Measurements from ENCODE around the gene GSPT1.
A peak's percentile ranks its signal among the peaks of the same experiment; 100 is the strongest.
"Not testable (repeated sequence)": the region's sequence is repeated elsewhere in the genome, so short reads cannot be mapped to it uniquely, and the experiment has no call there.

The GSPT1 gene

DNA sequence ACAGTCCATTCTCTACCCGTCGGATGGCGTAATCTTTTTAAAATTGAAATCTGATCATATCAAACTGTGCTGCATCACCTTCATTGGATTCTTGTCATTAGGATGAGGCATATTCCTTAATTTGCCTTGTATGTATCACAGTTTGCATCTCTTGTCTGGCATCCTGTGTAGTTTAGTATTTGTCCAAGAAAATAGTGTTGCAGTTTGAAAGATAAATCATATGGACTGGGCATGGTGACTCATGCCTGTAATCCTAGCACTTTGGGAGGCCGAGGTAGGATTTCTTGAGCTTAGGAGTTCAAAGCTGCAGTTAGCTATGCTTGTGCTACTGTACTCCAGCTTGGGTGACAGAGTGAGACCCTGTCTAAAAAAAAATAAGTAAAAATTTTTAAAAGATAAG, 58.6 kb downstream of the GSPT1 start:
- DNase-seq (ENCODE audit: low read depth), result no peak

DNA sequence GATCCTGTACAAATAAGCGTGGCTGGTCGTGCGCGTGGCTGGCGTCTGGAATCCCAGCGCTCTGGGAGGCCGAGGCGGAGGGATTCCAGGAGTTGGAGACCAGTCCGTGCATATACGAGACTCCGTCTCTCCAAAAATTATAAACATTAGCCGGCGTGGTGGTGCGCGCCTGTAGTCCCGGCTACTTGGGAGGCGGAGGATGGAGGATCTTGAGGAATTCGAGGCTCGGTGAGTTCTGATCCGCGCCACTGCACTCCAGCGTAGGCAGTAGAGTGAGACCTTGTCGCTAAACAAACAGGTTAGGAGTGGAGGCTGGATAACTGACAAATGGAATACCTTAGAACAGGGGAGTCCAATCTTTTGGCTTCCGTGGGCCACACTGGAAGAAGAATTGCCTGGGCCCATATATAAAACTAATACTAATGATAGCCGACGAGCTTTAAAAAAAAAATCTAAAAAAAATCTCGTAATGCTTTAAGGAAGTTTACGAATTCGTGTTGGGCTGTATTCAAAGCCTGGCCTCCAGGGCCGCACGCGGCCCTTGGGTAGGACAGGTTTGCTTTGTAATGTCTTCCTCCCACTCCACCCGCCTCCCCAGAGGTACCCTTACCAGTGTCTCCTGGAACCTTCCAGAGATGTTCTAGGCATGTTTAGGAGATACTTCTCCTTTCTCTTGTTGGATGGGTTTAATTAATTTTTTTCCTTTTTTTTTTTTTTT, 63.5 kb downstream of the GSPT1 start:
- DNase-seq (ENCODE audit: low read depth), result no peak

GRCh38 chr16:11851294-11852091, 64.3 kb downstream of the GSPT1 start, which contains the start of gene RSL1D1:
TSS of gene RSL1D1 (minus strand) at chr16:11851542. CDS start at chr16:11851512, 30 bp downstream.
- DNase-seq (ENCODE audit: low read depth), result peak; percentile 87

DNA sequence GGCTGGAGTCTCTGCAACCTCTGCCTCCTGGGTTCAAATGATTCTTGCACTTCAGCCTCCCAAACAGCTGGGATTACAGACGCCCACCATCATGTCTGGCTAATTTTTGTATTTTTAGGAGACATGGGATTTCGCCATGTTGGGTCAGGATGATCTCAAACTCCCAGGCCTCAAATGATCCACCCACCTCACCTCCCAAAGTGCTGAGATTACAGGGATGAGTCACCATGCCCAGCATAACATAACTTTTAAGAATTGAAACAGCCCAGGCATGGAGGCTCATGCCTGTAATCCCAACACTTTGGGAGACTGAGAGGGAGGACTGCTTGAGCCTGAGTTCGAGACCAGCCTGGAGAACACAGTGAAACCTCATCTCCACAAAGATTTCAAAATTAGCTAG, 66.9 kb downstream of the GSPT1 start:
- DNase-seq (ENCODE audit: low read depth), result no peak

DNA sequence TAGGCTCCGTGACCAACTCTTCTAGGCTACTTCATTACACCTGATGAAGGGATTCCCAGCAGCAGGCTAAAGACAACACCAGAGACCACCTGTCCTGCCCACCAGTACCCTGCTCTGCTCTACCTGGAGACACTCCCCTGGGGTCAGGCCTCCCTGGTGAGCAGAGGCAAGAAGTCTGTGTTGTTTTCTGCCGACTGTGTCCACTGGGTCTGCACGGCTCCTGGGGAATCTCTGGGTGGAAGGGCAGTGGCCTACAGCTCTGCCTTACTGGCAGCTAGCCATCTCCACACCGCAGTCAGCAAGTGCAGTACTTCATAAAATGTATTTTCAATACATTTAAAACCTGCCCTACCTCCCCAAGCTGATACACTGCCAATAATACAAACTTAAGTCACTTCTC, 71.3 kb downstream of the GSPT1 start:
- DNase-seq (ENCODE audit: low read depth), result no peak

GRCh38 chr16:11843861-11844260, 71.9 kb downstream of the GSPT1 start:
- DNase-seq (ENCODE audit: low read depth), result no peak

GRCh38 chr16:11843206-11843605, 72.5 kb downstream of the GSPT1 start:
- DNase-seq (ENCODE audit: low read depth), result no peak

DNA sequence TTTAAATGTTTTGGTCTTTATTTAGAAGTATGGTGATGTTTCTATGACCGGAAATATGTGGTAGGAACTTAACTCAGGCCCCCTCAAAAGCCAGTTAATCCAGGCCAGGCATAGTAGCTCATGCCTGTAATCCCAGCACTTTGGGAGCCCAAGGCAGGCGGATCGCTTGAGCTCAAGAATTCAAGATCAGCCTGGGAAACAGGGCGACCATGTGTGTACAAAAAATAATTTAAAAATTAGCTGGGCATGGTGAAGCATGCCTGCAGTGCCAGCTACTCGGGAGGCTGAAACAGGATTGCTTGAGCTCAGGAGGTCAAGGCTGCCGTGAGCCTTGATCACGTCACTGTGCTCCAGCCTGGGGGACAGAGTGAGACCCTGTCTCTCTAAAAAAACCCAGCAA, 74.7 kb downstream of the GSPT1 start:
- no peak for DNase-seq (ENCODE audit: low read depth)

- no peak for DNase-seq (ENCODE audit: low read depth)
Observed at GRCh38 chr16:11836650-11837244, 79.0 kb downstream of the GSPT1 start.

GRCh38 chr16:11835891-11836649, 79.7 kb downstream of the GSPT1 start:
- no peak for DNase-seq (ENCODE audit: low read depth)

GRCh38 chr16:11835309-11835708, 80.4 kb downstream of the GSPT1 start:
- no peak for DNase-seq (ENCODE audit: low read depth)

DNA sequence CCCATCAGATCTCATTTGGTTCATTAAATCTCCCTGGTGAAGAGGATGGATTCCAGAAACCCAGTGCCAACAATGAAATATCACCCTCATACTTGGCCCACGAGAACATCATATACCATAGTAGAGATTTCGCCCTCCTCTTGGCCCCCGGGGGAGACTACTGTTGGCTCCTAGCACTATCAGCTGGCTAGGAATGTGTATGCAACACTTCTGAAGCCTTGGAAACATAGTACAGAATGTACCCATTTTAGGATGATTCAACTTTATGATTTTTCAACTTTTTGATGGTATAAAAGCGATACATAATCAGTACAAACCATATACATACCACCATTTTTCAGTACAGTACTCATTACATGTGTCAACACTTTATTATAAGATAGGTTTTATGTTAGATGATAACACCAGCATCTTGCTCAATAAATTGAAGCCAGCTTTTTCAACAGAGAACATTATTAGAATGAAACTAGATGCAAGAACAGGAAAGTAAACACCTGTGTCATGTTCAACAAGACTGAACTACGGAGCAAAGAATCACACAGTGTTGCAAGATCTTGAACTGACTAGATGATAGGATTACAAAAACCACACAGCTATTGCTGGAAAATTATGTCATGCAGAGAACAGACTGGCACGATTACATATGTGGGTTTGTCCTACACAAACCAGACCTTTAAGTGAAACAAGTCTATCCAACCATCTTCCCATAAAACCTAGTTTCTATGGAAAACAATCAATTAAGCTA, 81.6 kb downstream of the GSPT1 start:
- DNase-seq (ENCODE audit: low read depth), result no peak

GRCh38 chr16:11828696-11829095, 87.1 kb downstream of the GSPT1 start:
- DNase-seq (ENCODE audit: low read depth), result no peak

DNA sequence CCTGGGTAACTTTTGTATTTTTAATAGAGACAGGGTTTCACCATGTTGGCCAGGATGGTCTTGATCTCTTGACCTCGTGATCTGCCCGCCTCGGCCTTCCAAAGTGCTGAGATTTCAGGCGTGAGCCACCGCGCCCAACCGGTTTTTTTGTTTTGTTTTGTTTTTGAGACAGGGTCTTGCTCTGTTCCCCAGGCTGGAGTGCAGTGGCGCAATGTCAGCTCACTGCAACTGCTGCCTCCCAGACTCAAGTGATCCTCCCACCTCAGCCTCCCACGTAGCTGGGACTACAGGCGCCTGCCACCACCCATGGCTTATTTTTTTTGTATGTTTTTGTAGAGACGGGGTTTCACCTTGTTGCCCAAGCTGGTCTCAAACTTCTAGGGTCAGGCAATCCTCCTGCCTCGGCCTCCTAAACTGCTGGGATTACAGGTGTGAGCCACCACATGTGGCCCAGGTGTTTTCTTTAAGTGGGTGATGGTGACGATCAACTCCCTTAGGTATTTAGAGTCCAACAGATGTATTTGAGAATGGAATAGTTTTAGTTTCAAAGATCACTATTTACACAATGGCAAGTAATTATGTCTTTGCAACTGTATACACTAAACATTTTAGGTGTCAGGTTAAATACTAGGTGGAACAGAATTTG, 90.1 kb downstream of the GSPT1 start:
- not testable (repeated sequence) for DNase-seq (ENCODE audit: low read depth)

DNA sequence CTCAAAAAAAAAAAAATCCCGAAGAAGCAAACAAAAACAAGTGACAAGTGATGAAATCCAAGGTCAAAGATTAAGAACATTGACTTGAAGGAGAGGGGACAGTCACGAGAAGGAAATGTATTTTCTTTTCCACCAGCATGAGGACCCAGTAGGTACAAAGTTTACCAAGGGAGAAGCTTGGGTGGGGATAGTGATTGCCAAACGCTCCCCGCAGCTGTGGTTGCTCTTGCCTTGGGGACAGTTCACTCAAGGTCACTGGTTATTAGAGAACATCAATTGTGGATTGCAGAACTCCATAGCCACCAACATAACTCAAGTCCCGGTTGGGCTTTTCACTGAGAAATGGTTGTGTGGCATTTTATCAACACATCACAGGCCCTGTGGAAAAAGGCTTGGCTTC, 91.4 kb downstream of the GSPT1 start:
- no peak for DNase-seq (ENCODE audit: low read depth)

DNA sequence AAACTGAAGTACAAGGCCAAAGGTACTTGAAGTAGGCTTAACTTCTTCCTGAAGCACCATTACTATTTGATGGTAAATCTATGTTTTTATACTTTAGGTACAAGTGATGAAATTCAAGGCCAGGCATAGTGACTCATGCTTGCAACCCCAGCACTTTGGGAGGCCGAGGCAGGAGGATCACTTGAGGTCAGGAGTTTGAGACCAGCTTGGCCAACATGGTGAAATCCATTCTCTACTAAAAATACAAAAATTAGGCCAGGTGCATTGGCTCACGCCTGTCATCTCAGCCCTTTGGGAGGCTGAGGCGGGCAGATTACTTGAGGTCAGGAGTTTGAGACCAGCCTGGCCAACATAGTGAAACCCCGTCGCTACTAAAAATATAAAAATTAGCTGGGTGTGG, 92.1 kb downstream of the GSPT1 start:
- DNase-seq (ENCODE audit: low read depth), result not testable (repeated sequence)

- no peak for DNase-seq (ENCODE audit: low read depth)
Observed at GRCh38 chr16:11819798-11820197, 96.0 kb downstream of the GSPT1 start.

GRCh38 chr16:11818970-11819369, 96.8 kb downstream of the GSPT1 start:
- DNase-seq (ENCODE audit: low read depth), result not testable (repeated sequence)
